Stimulated activated CD4-positive, alpha-beta T cell treated with anti-CD3 and anti-CD28 coated beads, Interleukin-4, amount 100 ng/mL, for 1 hour (primary cell): ENCODE data around the gene PXN.

Source experiments
- DNase-seq: peaks from one replicate; pipeline ENCODE4 v3.0.0-alpha.2; 2020

The PXN gene

DNA sequence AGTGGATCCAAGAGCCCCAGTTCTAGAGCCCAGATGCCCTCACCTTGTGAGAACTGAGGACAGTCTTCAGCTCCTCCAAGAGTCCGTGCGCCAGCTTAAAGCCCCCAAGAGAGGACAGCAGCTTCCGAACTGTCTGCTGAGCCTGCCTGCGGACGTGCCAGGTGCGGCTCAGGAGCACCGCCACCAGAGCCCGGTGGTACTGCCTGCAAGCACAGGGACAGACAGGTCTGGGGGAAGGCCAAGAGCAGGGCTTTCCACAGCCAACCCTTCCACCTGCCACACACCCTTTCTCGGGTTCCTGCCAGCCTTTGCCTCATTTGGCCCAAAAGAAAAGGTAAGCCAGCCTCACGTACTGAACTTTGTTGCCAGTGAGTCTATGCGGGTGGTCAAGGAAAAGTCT is 101.2 kb downstream of the PXN start:
- DNase-seq = no peak

DNA sequence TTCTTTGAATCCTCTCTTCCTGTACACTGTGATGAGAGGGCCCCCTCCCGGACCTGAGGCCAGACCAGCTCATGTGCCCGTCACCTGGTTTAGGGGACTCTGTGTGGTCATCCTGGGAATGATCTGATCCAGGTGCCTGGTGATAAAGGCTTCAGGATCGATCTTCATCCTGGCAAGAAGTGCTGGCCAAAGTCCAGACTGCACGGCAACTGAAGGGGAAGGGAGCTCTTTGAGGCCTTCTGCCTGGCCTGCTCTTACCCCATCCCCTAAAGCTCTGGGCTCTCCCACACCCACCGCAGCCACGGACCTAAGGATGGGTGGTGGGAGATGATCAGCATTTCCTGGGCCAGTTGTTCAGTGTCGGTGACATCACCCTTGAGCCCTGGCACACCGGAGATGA is 102.8 kb downstream of the PXN start:
- DNase-seq = no peak

DNA sequence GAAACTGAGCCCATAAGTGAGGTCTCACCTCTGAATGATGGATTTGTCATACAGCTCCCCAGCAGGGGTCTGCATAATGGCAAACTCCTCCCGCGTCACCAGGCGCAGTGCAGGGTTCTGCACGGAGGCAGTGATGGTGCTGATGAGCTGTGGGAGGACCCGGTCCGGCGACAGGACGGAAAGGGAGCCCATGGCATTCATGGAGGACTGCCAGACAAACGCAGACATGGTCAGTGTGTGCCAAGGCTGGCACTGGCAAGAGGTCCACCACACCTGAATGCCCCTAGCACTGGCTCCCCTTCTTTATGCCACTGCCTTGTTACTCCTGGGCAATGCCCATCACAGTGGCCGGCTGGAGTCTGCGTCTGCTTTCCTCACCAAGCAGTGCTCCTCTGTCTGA is 103.7 kb downstream of the PXN start:
- no peak for DNase-seq
